Psoas muscle (tissue), 8 donors: Measurements from ENCODE around the gene DOCK1. TPM values are rescaled to one million over a fixed set of nuclear protein-coding genes. Genes with fewer than 3 reads are reported as not detected.

Experiments
- ATAC-seq, 4 donors: fragments of 200-7000 bp; cut with Tn5 transposase; one replicate each; pipeline ENCODE4 v1.9.1; 2020; ENCODE audit warnings: moderate library complexity in 3 of 4, mild to moderate bottlenecking in 2 of 4
- DNase-seq, 2 donors: peaks; one replicate each; pipeline ENCODE4 v3.0.0-alpha.2; 2020
- H3K27ac ChIP-seq: fragments of 200-600 bp; one replicate; pipeline ENCODE4 v1.8.0; 2022
- H3K27me3 ChIP-seq, 3 donors: fragments of 200-600 bp in 1 of 3; one replicate each; pipeline versions ENCODE4 v1.6.1 to v1.8.0; 2013 to 2022; ENCODE audit warnings: low read length in 2 of 3, mild to moderate bottlenecking in 2 of 3, moderate library complexity in 1 of 3; ENCODE audit not compliant: insufficient read depth in 3 of 3
- H3K36me3 ChIP-seq, 2 donors: fragments of 200-600 bp in 1 of 2; one replicate each; pipeline versions ENCODE4 v1.6.1 to v1.8.0; 2013 to 2022; ENCODE audit warnings: low read depth in 1 of 2, mild to moderate bottlenecking in 1 of 2, moderate library complexity in 1 of 2; ENCODE audit not compliant: insufficient read depth in 1 of 2
- H3K4me1 ChIP-seq: fragments of 200-600 bp; one replicate; pipeline ENCODE4 v1.8.0; 2022
- H3K4me3 ChIP-seq: fragments of 200-600 bp; one replicate; pipeline ENCODE4 v1.8.0; 2022; ENCODE audit warnings: mild to moderate bottlenecking
- H3K9me3 ChIP-seq: fragments of 200-600 bp; one replicate; pipeline ENCODE4 v1.8.0; 2022
- CTCF ChIP-seq: fragments of 200-600 bp; IDR thresholded peaks from one replicate; pipeline ENCODE4 v1.8.0; 2022; ENCODE audit warnings: antibody characterized with exemption
- WGBS, 3 donors: extraction: QIAGEN DNeasy Blood & Tissue Kit; methylation state at CpG; one replicate each; pipeline versions ENCODE4 v1.1.6 to v1.1.7; 2013; 5-methylcytosine and 5-hydroxymethylcytosine counted together
- intact Hi-C, 2 donors: fragments of 100-400 bp; cut with DNase I; formaldehyde crosslinking; loops; one replicate each; pipeline versions ENCODE4 v1.11.0 to v1.14.2; 2022
- polyA plus RNA-seq, 3 donors: library from polyadenylated mRNA; stranded (reverse); fragments of 200-250 nt; gene quantifications; one replicate each; pipeline ENCODE4 v1.2.3, GENCODE V29; 2013
- total RNA-seq, 4 donors: library from RNA; stranded (reverse); fragmentation: NEBNext Ultra II Directional in 2 of 4; extraction: Animal tissue kit (Norgen Biotek cat#: 25700) in 2 of 4; gene quantifications; one replicate each; pipeline versions ENCODE4 v1.2.1 to v1.2.4, GENCODE V29; 2021 to 2023
- donor health status: healthy with polysubstance abuse.
- donor health status: DM: no; HTN: no; CAD: no; lungs with moderate emphysema.
- donor health status: Bipolar disorder and iron deficiency.
- donor health status: healthy.
- donor health status: DM: yes; HTN: yes; CAD: no.
- donor health status: DM: no; HTN: no; CAD: no.
- donor health status: DM: no; HTN: no; CAD: no.
- donor health status: DM: yes; HTN: yes; CAD: no.

DOCK1 gene
- total and polyA plus RNA-seq, 7 donors = 2.1 to 11.3 (median 5.4) TPM

GRCh38 chr10:126902157-126902556 lies 3.1 kb upstream of the DOCK1 start:
- no peak overlapping the region for H3K27ac ChIP-seq
- DNase-seq = no peak
- peaks cover 0 to 30% (median 10%) of the 10 kb centered on the region in 3 donors for H3K27me3 ChIP-seq
- TF ChIP-seq CTCF = no peak
- intact Hi-C loops = no loop called here
- 91 to 94% (median 94%) methylated on average over 3 of the region's 3 CpGs for WGBS, 3 donors
- H3K36me3 ChIP-seq = no peaks in the 10 kb centered on the region
- ATAC-seq = no peak
- H3K9me3 ChIP-seq = peaks cover 3% of the 10 kb centered on the region
- no peaks in the 10 kb centered on the region for H3K4me1 ChIP-seq
- H3K4me3 ChIP-seq = no peak overlapping the region

GRCh38 chr10:126903656-126904360 lies 1.4 kb upstream of the DOCK1 start:
- H3K4me1 ChIP-seq = no peaks in the 10 kb centered on the region
- H3K27me3 ChIP-seq = peaks cover 0 to 30% (median 10%) of the 10 kb centered on the region in 3 donors
- DNase-seq (no peak), ATAC-seq (no peak)
- no peak for TF ChIP-seq CTCF
- H3K4me3 ChIP-seq = no peak overlapping the region
- H3K36me3 ChIP-seq = no peaks in the 10 kb centered on the region
- no peak overlapping the region for H3K27ac ChIP-seq
- 78 to 81% (median 81%) methylated on average over 12 of the region's 12 CpGs for WGBS, 3 donors
- intact Hi-C loops = no loop called here
- H3K9me3 ChIP-seq = peaks cover 1% of the 10 kb centered on the region

- H3K4me1 ChIP-seq = no peaks in the 10 kb centered on the region
- H3K36me3 ChIP-seq = no peaks in the 10 kb centered on the region
- no peak overlapping the region for H3K27ac ChIP-seq
- no peak for TF ChIP-seq CTCF
- H3K27me3 ChIP-seq = peaks cover 0 to 30% (median 10%) of the 10 kb centered on the region in 3 donors
- DNase-seq (no peak), ATAC-seq (no peak)
- no peaks in the 10 kb centered on the region for H3K9me3 ChIP-seq
- WGBS, 3 donors = 32 to 39% (median 34%) methylated on average over 10 of the region's 10 CpGs
- intact Hi-C loops = no loop called here
- H3K4me3 ChIP-seq = peak overlapping the region; percentile 66
These were observed 761 bp upstream of the DOCK1 start for GRCh38 chr10:126904516-126904817.

GRCh38 chr10:126905776-126906703 lies 812 bp downstream of the DOCK1 start:
- Histone ChIP-seq H3K27me3 (peaks cover 0 to 30% (median 10%) of the 10 kb centered on the region in 3 donors), H3K27ac (peak overlapping the region; percentile 68), H3K36me3 (no peaks in the 10 kb centered on the region), H3K4me1 (no peaks in the 10 kb centered on the region), H3K4me3 (peak overlapping the region; percentile 66), H3K9me3 (no peaks in the 10 kb centered on the region)
- no peak for DNase-seq
- peak in 2 of 4 donors; percentile 36 to 37 for ATAC-seq
- TF ChIP-seq CTCF = no peak
- intact Hi-C loops = no loop called here
- 11 to 20% (median 18%) methylated on average over 57 to 84 of the region's 84 CpGs for WGBS, 3 donors
